HCT116 (cell line): ENCODE data around the gene PAX1.

ENCODE experiments used
- CBX3 ChIP-seq: IDR thresholded peaks from 2 replicates; pipeline ENCODE4 v1.6.1; 2012; ENCODE audit warnings: low read depth
- CTCF ChIP-seq, 3 experiments: fragments of 200-600 bp in 1 of 3; sonication (generic) in 1 of 3; IDR thresholded peaks in 2 of 3; conservative IDR thresholded peaks in 1 of 3; 2 replicates each; pipeline ENCODE4 v1.5.1; 2012 to 2017; ENCODE audit warnings: low read depth in 2 of 3, low read length in 2 of 3, antibody characterized with exemption in 1 of 3, borderline replicate concordance in 1 of 3, control low read depth in 1 of 3, mild to moderate bottlenecking in 1 of 3, mixed read lengths in 1 of 3, mixed run types in 1 of 3, moderate library complexity in 1 of 3; ENCODE audit not compliant: insufficient read depth in 1 of 3
- EZH2 ChIP-seq: fragments of 200-600 bp; sonication (generic); IDR thresholded peaks from 2 replicates; pipeline ENCODE4 v1.6.1; 2017; ENCODE audit warnings: antibody characterized with exemption, mixed run types
- EZH2phosphoT487 ChIP-seq: fragments of 200-600 bp; IDR thresholded peaks from 2 replicates; pipeline ENCODE4 v1.6.1; 2018; ENCODE audit warnings: antibody characterized with exemption, borderline replicate concordance
- FOSL1 ChIP-seq: IDR thresholded peaks from 2 replicates; pipeline ENCODE4 v1.6.1; 2012; ENCODE audit warnings: low read depth
- MAX ChIP-seq: IDR thresholded peaks from 2 replicates; pipeline ENCODE4 v1.6.1; 2012
- POLR2A ChIP-seq: IDR thresholded peaks from 2 replicates; pipeline ENCODE4 v1.7.0; 2011; ENCODE audit warnings: borderline replicate concordance; ENCODE audit not compliant: insufficient read depth, insufficient read length; ENCODE audit errors: extremely low read depth
- POLR2AphosphoS5 ChIP-seq: IDR thresholded peaks from 2 replicates; pipeline ENCODE4 v1.6.1; 2011; ENCODE audit warnings: mild to moderate bottlenecking, low read depth, low read length, moderate library complexity
- SIN3A ChIP-seq: IDR thresholded peaks from 2 replicates; pipeline ENCODE4 v1.6.1; 2012; ENCODE audit warnings: low read depth
- SRF ChIP-seq: IDR thresholded peaks from 2 replicates; pipeline ENCODE4 v1.6.1; 2012; ENCODE audit warnings: low read depth
- YY1 ChIP-seq: IDR thresholded peaks from 2 replicates; pipeline ENCODE4 v1.6.1; 2011; ENCODE audit warnings: low read length, low read depth, moderate library complexity, mild to moderate bottlenecking; ENCODE audit not compliant: insufficient replicate concordance; ENCODE audit errors: extremely low read depth
- ZFX ChIP-seq: fragments of 450-650 bp; IDR thresholded peaks from 2 replicates; pipeline ENCODE4 v1.6.1; 2017
- TF ChIP-seq, protein P1 (sequence below): IDR thresholded peaks from 2 replicates; pipeline ENCODE4 v1.6.1; 2011; ENCODE audit warnings: mild to moderate bottlenecking, low read length, moderate library complexity; ENCODE audit not compliant: insufficient replicate concordance; ENCODE audit errors: extremely low read depth
- TF ChIP-seq, protein P2 (sequence below): IDR thresholded peaks from 2 replicates; pipeline ENCODE4 v1.6.1; 2012; ENCODE audit warnings: low read depth

DNA sequence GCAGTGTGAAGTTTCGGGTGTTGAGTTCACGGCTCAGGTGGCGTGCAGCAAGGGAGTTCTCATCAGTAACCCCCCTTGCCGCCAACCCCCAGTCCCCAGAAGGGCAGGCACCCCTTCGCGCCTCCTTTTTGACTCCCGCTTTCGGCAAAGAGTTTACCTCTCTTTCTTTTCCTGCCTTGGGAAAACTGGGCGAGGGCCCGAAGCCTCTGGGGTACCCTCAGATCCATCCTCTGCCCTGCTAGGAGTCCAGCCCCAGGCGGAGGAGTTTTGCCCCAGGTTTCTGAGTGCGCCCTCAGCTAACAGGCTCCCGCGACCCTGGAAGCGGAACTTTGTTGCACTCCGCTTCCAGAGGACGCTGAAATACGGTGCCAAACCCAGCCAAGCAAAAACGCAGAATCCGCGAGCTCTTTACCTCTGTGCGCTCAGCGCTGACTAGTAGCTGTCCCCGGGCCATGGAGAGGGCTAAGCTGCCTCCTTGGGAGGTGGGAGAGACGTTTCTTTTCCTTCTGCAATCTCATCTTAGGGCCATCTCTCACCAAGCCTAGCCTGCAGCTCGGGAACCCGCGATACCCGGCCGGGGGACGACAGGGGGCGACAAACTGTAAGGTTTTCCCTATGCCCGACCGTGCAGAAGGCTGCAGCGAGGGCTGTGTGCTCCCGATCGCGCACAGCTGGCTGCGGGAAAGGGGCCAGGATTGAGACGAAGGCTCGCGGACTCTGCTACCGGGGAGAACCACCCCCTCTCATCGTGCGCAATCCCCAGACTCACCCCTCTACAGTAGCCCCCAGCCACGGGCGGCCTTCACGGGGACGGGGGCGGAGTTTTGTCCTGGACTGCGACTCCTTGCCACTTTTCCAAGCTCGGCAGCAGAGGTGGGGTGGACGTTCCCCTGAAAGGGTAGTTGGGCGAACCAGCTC is 2.7 kb upstream of the PAX1 start:
- TF ChIP-seq FOSL1 (no peak), CTCF (IDR thresholded peaks at IDR 0.05 in 2 of 3, conservative IDR thresholded peaks at IDR 0.05 in 1 of 3; ENCODE audit: borderline replicate concordance in 1 of 3, insufficient read depth in 1 of 3, low read depth in 2 of 3, low read length in 2 of 3) (peak in 2 of 3 experiments; percentile 24 to 41; a peak in 4 of 6 replicates), EZH2phosphoT487 (no peak), POLR2A (no peak), MAX (no peak), ZFX (no peak), EZH2 (no peak), SIN3A (no peak), YY1 (no peak), CBX3 (no peak), SRF (no peak), POLR2AphosphoS5 (no peak)
- TF ChIP-seq, protein P1, sequence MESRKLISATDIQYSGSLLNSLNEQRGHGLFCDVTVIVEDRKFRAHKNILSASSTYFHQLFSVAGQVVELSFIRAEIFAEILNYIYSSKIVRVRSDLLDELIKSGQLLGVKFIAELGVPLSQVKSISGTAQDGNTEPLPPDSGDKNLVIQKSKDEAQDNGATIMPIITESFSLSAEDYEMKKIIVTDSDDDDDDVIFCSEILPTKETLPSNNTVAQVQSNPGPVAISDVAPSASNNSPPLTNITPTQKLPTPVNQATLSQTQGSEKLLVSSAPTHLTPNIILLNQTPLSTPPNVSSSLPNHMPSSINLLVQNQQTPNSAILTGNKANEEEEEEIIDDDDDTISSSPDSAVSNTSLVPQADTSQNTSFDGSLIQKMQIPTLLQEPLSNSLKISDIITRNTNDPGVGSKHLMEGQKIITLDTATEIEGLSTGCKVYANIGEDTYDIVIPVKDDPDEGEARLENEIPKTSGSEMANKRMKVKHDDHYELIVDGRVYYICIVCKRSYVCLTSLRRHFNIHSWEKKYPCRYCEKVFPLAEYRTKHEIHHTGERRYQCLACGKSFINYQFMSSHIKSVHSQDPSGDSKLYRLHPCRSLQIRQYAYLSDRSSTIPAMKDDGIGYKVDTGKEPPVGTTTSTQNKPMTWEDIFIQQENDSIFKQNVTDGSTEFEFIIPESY: no peak
- TF ChIP-seq, protein P2, sequence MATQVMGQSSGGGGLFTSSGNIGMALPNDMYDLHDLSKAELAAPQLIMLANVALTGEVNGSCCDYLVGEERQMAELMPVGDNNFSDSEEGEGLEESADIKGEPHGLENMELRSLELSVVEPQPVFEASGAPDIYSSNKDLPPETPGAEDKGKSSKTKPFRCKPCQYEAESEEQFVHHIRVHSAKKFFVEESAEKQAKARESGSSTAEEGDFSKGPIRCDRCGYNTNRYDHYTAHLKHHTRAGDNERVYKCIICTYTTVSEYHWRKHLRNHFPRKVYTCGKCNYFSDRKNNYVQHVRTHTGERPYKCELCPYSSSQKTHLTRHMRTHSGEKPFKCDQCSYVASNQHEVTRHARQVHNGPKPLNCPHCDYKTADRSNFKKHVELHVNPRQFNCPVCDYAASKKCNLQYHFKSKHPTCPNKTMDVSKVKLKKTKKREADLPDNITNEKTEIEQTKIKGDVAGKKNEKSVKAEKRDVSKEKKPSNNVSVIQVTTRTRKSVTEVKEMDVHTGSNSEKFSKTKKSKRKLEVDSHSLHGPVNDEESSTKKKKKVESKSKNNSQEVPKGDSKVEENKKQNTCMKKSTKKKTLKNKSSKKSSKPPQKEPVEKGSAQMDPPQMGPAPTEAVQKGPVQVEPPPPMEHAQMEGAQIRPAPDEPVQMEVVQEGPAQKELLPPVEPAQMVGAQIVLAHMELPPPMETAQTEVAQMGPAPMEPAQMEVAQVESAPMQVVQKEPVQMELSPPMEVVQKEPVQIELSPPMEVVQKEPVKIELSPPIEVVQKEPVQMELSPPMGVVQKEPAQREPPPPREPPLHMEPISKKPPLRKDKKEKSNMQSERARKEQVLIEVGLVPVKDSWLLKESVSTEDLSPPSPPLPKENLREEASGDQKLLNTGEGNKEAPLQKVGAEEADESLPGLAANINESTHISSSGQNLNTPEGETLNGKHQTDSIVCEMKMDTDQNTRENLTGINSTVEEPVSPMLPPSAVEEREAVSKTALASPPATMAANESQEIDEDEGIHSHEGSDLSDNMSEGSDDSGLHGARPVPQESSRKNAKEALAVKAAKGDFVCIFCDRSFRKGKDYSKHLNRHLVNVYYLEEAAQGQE: no peak
